Activated naive CD8-positive, alpha-beta T cell treated with anti-CD3 and anti-CD28 coated beads for 36 hours (primary cell): ENCODE results near the gene VDAC2. TPM values are rescaled to one million over a fixed set of nuclear protein-coding genes. Genes with fewer than 3 reads are reported as not detected.

Experiments used
- DNase-seq: peaks from one replicate; pipeline ENCODE4 v3.0.0; 2021
- H3K27ac Mint-ChIP-seq: one replicate; pipeline ENCODE4 v1.8.0; 2022; ENCODE audit warnings: mild to moderate bottlenecking, moderate library complexity, mixed read lengths
- H3K27me3 Mint-ChIP-seq: one replicate; pipeline ENCODE4 v1.8.0; 2022; ENCODE audit warnings: mild to moderate bottlenecking, mixed read lengths
- H3K36me3 Mint-ChIP-seq: one replicate; pipeline ENCODE4 v1.8.0; 2021; ENCODE audit warnings: mild to moderate bottlenecking, mixed read lengths
- H3K4me1 Mint-ChIP-seq: one replicate; pipeline ENCODE4 v1.8.0; 2021; ENCODE audit warnings: mixed read lengths
- H3K4me3 Mint-ChIP-seq: one replicate; pipeline ENCODE4 v1.8.0; 2022; ENCODE audit warnings: mild to moderate bottlenecking, moderate library complexity, mixed read lengths
- H3K9me3 Mint-ChIP-seq: one replicate; pipeline ENCODE4 v1.8.0; 2022; ENCODE audit warnings: mixed read lengths
- total RNA-seq, 2 experiments: library from RNA; stranded (reverse); gene quantifications; one replicate each; pipeline ENCODE4 v1.2.3, GENCODE V29; 2021

Gene VDAC2
- total RNA-seq, 2 experiments from 2014 or later, result 266 to 276 TPM

GRCh38 chr10:75231672-75232581, 21.3 kb downstream of the VDAC2 start:
- H3K4me3 Mint-ChIP-seq, result no peak overlapping the region
- peak overlapping the region; percentile 26 for H3K27ac Mint-ChIP-seq
- no peaks in the 10 kb centered on the region for H3K9me3 Mint-ChIP-seq
- peaks cover 41% of the 10 kb centered on the region for H3K4me1 Mint-ChIP-seq
- no peak for DNase-seq
- peaks cover 39% of the 10 kb centered on the region for H3K36me3 Mint-ChIP-seq
- H3K27me3 Mint-ChIP-seq, result no peaks in the 10 kb centered on the region

- Mint-ChIP-seq H3K27me3 (no peaks in the 10 kb centered on the region), H3K4me3 (peak overlapping the region; percentile 82), H3K27ac (peak overlapping the region; percentile 92), H3K4me1 (peaks cover 40% of the 10 kb centered on the region), H3K36me3 (peaks cover 30% of the 10 kb centered on the region), H3K9me3 (no peaks in the 10 kb centered on the region)
- DNase-seq, result no peak
These were observed 22.9 kb downstream of the VDAC2 start for GRCh38 chr10:75233444-75234016.

GRCh38 chr10:75234017-75234682, 23.6 kb downstream of the VDAC2 start:
- peaks cover 28% of the 10 kb centered on the region for H3K36me3 Mint-ChIP-seq
- peaks cover 34% of the 10 kb centered on the region for H3K4me1 Mint-ChIP-seq
- no peaks in the 10 kb centered on the region for H3K9me3 Mint-ChIP-seq
- H3K27me3 Mint-ChIP-seq, result no peaks in the 10 kb centered on the region
- DNase-seq, result peak; percentile 98
- H3K4me3 Mint-ChIP-seq, result peak overlapping the region; percentile 82
- peak overlapping the region; percentile 92 for H3K27ac Mint-ChIP-seq

GRCh38 chr10:75234683-75235374, 24.2 kb downstream of the VDAC2 start:
- peak overlapping the region; percentile 82 for H3K4me3 Mint-ChIP-seq
- DNase-seq, result no peak
- no peaks in the 10 kb centered on the region for H3K27me3 Mint-ChIP-seq
- H3K4me1 Mint-ChIP-seq, result peaks cover 29% of the 10 kb centered on the region
- H3K36me3 Mint-ChIP-seq, result peaks cover 26% of the 10 kb centered on the region
- no peaks in the 10 kb centered on the region for H3K9me3 Mint-ChIP-seq
- peak overlapping the region; percentile 92 for H3K27ac Mint-ChIP-seq

- Mint-ChIP-seq H3K36me3 (peaks cover 22% of the 10 kb centered on the region), H3K4me1 (peaks cover 24% of the 10 kb centered on the region), H3K9me3 (no peaks in the 10 kb centered on the region), H3K27me3 (no peaks in the 10 kb centered on the region), H3K4me3 (peak within 1 kb of the TSS; percentile 82), H3K27ac (peak within 1 kb of the TSS; percentile 83)
- DNase-seq, result peak; percentile 97
These were observed 25.0 kb downstream of the VDAC2 start, which contains the start of gene COMTD1 for GRCh38 chr10:75235375-75236177. TSS of gene COMTD1 (minus strand) at chr10:75235957. CDS start at chr10:75235928, 29 bp downstream.

GRCh38 chr10:75236178-75236825, 25.7 kb downstream of the VDAC2 start:
- H3K27me3 Mint-ChIP-seq, result no peaks in the 10 kb centered on the region
- H3K36me3 Mint-ChIP-seq, result peaks cover 16% of the 10 kb centered on the region
- peaks cover 21% of the 10 kb centered on the region for H3K4me1 Mint-ChIP-seq
- no peaks in the 10 kb centered on the region for H3K9me3 Mint-ChIP-seq
- H3K4me3 Mint-ChIP-seq, result peak overlapping the region; percentile 76
- peak overlapping the region; percentile 83 for H3K27ac Mint-ChIP-seq
- DNase-seq, result no peak

- H3K36me3 Mint-ChIP-seq, result peaks cover 4% of the 10 kb centered on the region
- H3K27ac Mint-ChIP-seq, result no peak overlapping the region
These were observed 27.8 kb downstream of the VDAC2 start for GRCh38 chr10:75238182-75239095.

GRCh38 chr10:75239096-75239790, 28.6 kb downstream of the VDAC2 start:
- H3K9me3 Mint-ChIP-seq, result no peaks in the 10 kb centered on the region
- H3K27me3 Mint-ChIP-seq, result no peaks in the 10 kb centered on the region
- no peaks in the 10 kb centered on the region for H3K36me3 Mint-ChIP-seq
- H3K27ac Mint-ChIP-seq, result no peak overlapping the region
- no peak overlapping the region for H3K4me3 Mint-ChIP-seq
- no peak for DNase-seq
- H3K4me1 Mint-ChIP-seq, result peaks cover 6% of the 10 kb centered on the region

More at GRCh38 chr10:75238182-75239095, 27.8 kb downstream of the VDAC2 start:
- DNase-seq, result no peak
- no peaks in the 10 kb centered on the region for H3K27me3 Mint-ChIP-seq
- H3K4me3 Mint-ChIP-seq, result no peak overlapping the region
- H3K9me3 Mint-ChIP-seq, result no peaks in the 10 kb centered on the region
- peaks cover 7% of the 10 kb centered on the region for H3K4me1 Mint-ChIP-seq

- peaks cover 6% of the 10 kb centered on the region for H3K4me1 Mint-ChIP-seq
- no peak for DNase-seq
- H3K27ac Mint-ChIP-seq, result no peak overlapping the region
- H3K27me3 Mint-ChIP-seq, result no peaks in the 10 kb centered on the region
- no peaks in the 10 kb centered on the region for H3K9me3 Mint-ChIP-seq
- H3K36me3 Mint-ChIP-seq, result no peaks in the 10 kb centered on the region
- no peak overlapping the region for H3K4me3 Mint-ChIP-seq
These were observed 29.9 kb downstream of the VDAC2 start for GRCh38 chr10:75240329-75241076.

GRCh38 chr10:75243426-75243825, 32.8 kb downstream of the VDAC2 start:
- Mint-ChIP-seq H3K4me1 (no peaks in the 10 kb centered on the region), H3K27me3 (no peaks in the 10 kb centered on the region), H3K36me3 (no peaks in the 10 kb centered on the region), H3K9me3 (no peaks in the 10 kb centered on the region), H3K27ac (no peak overlapping the region), H3K4me3 (no peak overlapping the region)
- no peak for DNase-seq

GRCh38 chr10:75244487-75245353, 34.1 kb downstream of the VDAC2 start:
- H3K4me1 Mint-ChIP-seq, result no peaks in the 10 kb centered on the region
- no peaks in the 10 kb centered on the region for H3K9me3 Mint-ChIP-seq
- H3K4me3 Mint-ChIP-seq, result no peak overlapping the region
- DNase-seq, result no peak
- no peak overlapping the region for H3K27ac Mint-ChIP-seq
- no peaks in the 10 kb centered on the region for H3K36me3 Mint-ChIP-seq
- no peaks in the 10 kb centered on the region for H3K27me3 Mint-ChIP-seq
